Sigmoid colon (tissue), 4 donors: ENCODE data around the gene SIVA1.

Experiments used
- CTCF ChIP-seq, 4 experiments: fragments of 450-650 bp in 3 of 4; fragments of 200-600 bp in 1 of 4; IDR thresholded peaks; one replicate each; pipeline ENCODE4 v1.5.1; 2016 to 2019; ENCODE audit warnings: antibody characterized with exemption in 4 of 4, mild to moderate bottlenecking in 3 of 4, moderate library complexity in 2 of 4
- POLR2A ChIP-seq, 2 donors: fragments of 450-650 bp; IDR thresholded peaks; one replicate each; pipeline ENCODE4 v1.6.1; 2016; ENCODE audit warnings: antibody characterized with exemption in 2 of 2, mild to moderate bottlenecking in 2 of 2, moderate library complexity in 2 of 2
- POLR2AphosphoS5 ChIP-seq, 4 donors: sonication (generic); formaldehyde crosslinking; IDR thresholded peaks; one replicate each; pipeline ENCODE4 v1.6.1; 2017; ENCODE audit warnings: antibody characterized with exemption in 4 of 4

GRCh38 chr14:104745431-104745830 is 7.5 kb upstream of the SIVA1 start:
- TF ChIP-seq CTCF (IDR thresholded peaks at IDR 0.05), result no peak
- no peak for TF ChIP-seq POLR2A (IDR thresholded peaks at IDR 0.05)
- TF ChIP-seq POLR2AphosphoS5 (IDR thresholded peaks at IDR 0.05), result no peak
